Mammary epithelial cell (primary cell): Measurements from ENCODE around the gene IRX6.

Source experiments
- CTCF ChIP-seq, 2 donors: IDR thresholded peaks in 1 of 2; conservative IDR thresholded peaks in 1 of 2; 2 replicates each; pipeline ENCODE4 v1.5.1; 2011 to 2012; ENCODE audit warnings: inconsistent platforms in 2 of 2, low read length in 2 of 2, mild to moderate bottlenecking in 2 of 2, control low read depth in 1 of 2, low read depth in 1 of 2; ENCODE audit not compliant: insufficient read depth in 1 of 2; ENCODE audit errors: extremely low read depth in 1 of 2
- EZH2 ChIP-seq: IDR thresholded peaks from 2 replicates; pipeline ENCODE4 v1.6.1; 2012; ENCODE audit warnings: low read length, inconsistent platforms, borderline replicate concordance

- TF ChIP-seq CTCF (conservative IDR thresholded peaks at IDR 0.05 in 1 of 2, IDR thresholded peaks at IDR 0.05 in 1 of 2; ENCODE audit: extremely low read depth in 1 of 2, insufficient read depth in 1 of 2, low read depth in 1 of 2, low read length in 2 of 2) (no peak), EZH2 (no peak)
Observed at GRCh38 chr16:55289353-55289752, 34.6 kb upstream of the IRX6 start.
